ENCODE data around the gene C10orf90.

C10orf90 gene

GRCh38 chr10:126621846-126622245 is 48.6 kb downstream of the C10orf90 start:
- no peak overlapping the region for H3K27ac ChIP-seq (replicated peaks; ENCODE audit: low read length)
- no peaks in the 10 kb centered on the region for H3K79me1 ChIP-seq (ENCODE audit: low read depth, low read length)
- H3K27me3 ChIP-seq (ENCODE audit: control insufficient read depth in 3 of 3, insufficient read depth in 3 of 3, low read depth in 1 of 3, low read length in 3 of 3): no peaks in the 10 kb centered on the region
- H4K8ac ChIP-seq (ENCODE audit: low read depth, low read length): no peak overlapping the region
- WGBS, 2 donors (ENCODE audit: extremely low coverage in 2 of 2, insufficient read length in 2 of 2, insufficient replicate concordance in 1 of 2): no CpG with 5 or more reads among the region's 7 CpGs
- no peak overlapping the region for H2BK15ac ChIP-seq (ENCODE audit: low read length)
- no peaks in the 10 kb centered on the region for H3K4me1 ChIP-seq (ENCODE audit: control insufficient read depth in 2 of 2, insufficient read depth in 1 of 2, low read depth in 1 of 2, low read length in 2 of 2)
- H3K9ac ChIP-seq (ENCODE audit: low read depth, low read length, poor library complexity): no peak overlapping the region
- H3K4ac ChIP-seq (ENCODE audit: low read length): no peak overlapping the region
- no peak overlapping the region for H3K23ac ChIP-seq (ENCODE audit: low read depth, low read length, poor library complexity)
- no peaks in the 10 kb centered on the region for H3K36me3 ChIP-seq (replicated peaks in 1 of 2; ENCODE audit: control insufficient read depth in 2 of 2, insufficient read depth in 2 of 2, low read length in 2 of 2)
- H2BK12ac ChIP-seq (ENCODE audit: low read length): no peak overlapping the region
- H3K4me3 ChIP-seq (ENCODE audit: low read length in 2 of 2): no peak overlapping the region
- no peak overlapping the region for H2AK5ac ChIP-seq (ENCODE audit: low read depth, low read length)
- H3K4me2 ChIP-seq (ENCODE audit: insufficient read depth, low read length, poor library complexity, severe bottlenecking): no peak overlapping the region
- H3K18ac ChIP-seq (ENCODE audit: low read length): no peak overlapping the region
- no peak for DNase-seq (ENCODE audit: low spot score)
- H2BK5ac ChIP-seq (ENCODE audit: low read length): no peak overlapping the region
- H2BK120ac ChIP-seq (ENCODE audit: low read depth, low read length): no peak overlapping the region
- H3K14ac ChIP-seq (ENCODE audit: low read length): no peak overlapping the region
- H3K9me3 ChIP-seq (replicated peaks in 1 of 2; ENCODE audit: control insufficient read depth in 2 of 2, insufficient read depth in 1 of 2, low read depth in 1 of 2, low read length in 2 of 2): no peaks in the 10 kb centered on the region
- H4K91ac ChIP-seq (ENCODE audit: low read depth, low read length, poor library complexity): no peak overlapping the region
- H2AFZ ChIP-seq (ENCODE audit: low read length): no peak overlapping the region

- Histone ChIP-seq H4K8ac (ENCODE audit: low read depth, low read length) (no peak overlapping the region), H2BK120ac (ENCODE audit: low read depth, low read length) (no peak overlapping the region), H3K4ac (ENCODE audit: low read length) (no peak overlapping the region), H2AK5ac (ENCODE audit: low read depth, low read length) (no peak overlapping the region), H3K18ac (ENCODE audit: low read length) (no peak overlapping the region), H3K4me1 (ENCODE audit: control insufficient read depth in 2 of 2, insufficient read depth in 1 of 2, low read depth in 1 of 2, low read length in 2 of 2) (no peaks in the 10 kb centered on the region), H2BK5ac (ENCODE audit: low read length) (no peak overlapping the region), H3K14ac (ENCODE audit: low read length) (no peak overlapping the region), H3K9ac (ENCODE audit: low read depth, low read length, poor library complexity) (no peak overlapping the region), H2AFZ (ENCODE audit: low read length) (no peak overlapping the region), H3K4me3 (ENCODE audit: low read length in 2 of 2) (no peak overlapping the region), H3K9me3 (replicated peaks in 1 of 2; ENCODE audit: control insufficient read depth in 2 of 2, insufficient read depth in 1 of 2, low read depth in 1 of 2, low read length in 2 of 2) (no peaks in the 10 kb centered on the region), H4K91ac (ENCODE audit: low read depth, low read length, poor library complexity) (no peak overlapping the region), H3K79me1 (ENCODE audit: low read depth, low read length) (no peaks in the 10 kb centered on the region), H3K4me2 (ENCODE audit: insufficient read depth, low read length, poor library complexity, severe bottlenecking) (no peak overlapping the region), H2BK15ac (ENCODE audit: low read length) (no peak overlapping the region), H3K27me3 (ENCODE audit: control insufficient read depth in 3 of 3, insufficient read depth in 3 of 3, low read depth in 1 of 3, low read length in 3 of 3) (no peaks in the 10 kb centered on the region), H2BK12ac (ENCODE audit: low read length) (no peak overlapping the region), H3K27ac (replicated peaks; ENCODE audit: low read length) (no peak overlapping the region), H3K36me3 (replicated peaks in 1 of 2; ENCODE audit: control insufficient read depth in 2 of 2, insufficient read depth in 2 of 2, low read length in 2 of 2) (no peaks in the 10 kb centered on the region), H3K23ac (ENCODE audit: low read depth, low read length, poor library complexity) (no peak overlapping the region)
- no CpG with 5 or more reads among the region's 1 CpG for WGBS, 2 donors (ENCODE audit: extremely low coverage in 2 of 2, insufficient read length in 2 of 2, insufficient replicate concordance in 1 of 2)
- DNase-seq (ENCODE audit: low spot score): no peak
These were observed 52.0 kb downstream of the C10orf90 start for GRCh38 chr10:126618466-126618865.

- H3K36me3 ChIP-seq (replicated peaks in 1 of 2; ENCODE audit: control insufficient read depth in 2 of 2, insufficient read depth in 2 of 2, low read length in 2 of 2): no peaks in the 10 kb centered on the region
- no peak overlapping the region for H4K91ac ChIP-seq (ENCODE audit: low read depth, low read length, poor library complexity)
- DNase-seq (ENCODE audit: low spot score): no peak
- no peaks in the 10 kb centered on the region for H3K79me1 ChIP-seq (ENCODE audit: low read depth, low read length)
- no peak overlapping the region for H2BK15ac ChIP-seq (ENCODE audit: low read length)
- no peak overlapping the region for H3K4ac ChIP-seq (ENCODE audit: low read length)
- H3K14ac ChIP-seq (ENCODE audit: low read length): no peak overlapping the region
- H3K23ac ChIP-seq (ENCODE audit: low read depth, low read length, poor library complexity): no peak overlapping the region
- H2BK120ac ChIP-seq (ENCODE audit: low read depth, low read length): no peak overlapping the region
- no peak overlapping the region for H2AK5ac ChIP-seq (ENCODE audit: low read depth, low read length)
- H4K8ac ChIP-seq (ENCODE audit: low read depth, low read length): no peak overlapping the region
- no peaks in the 10 kb centered on the region for H3K27me3 ChIP-seq (ENCODE audit: control insufficient read depth in 3 of 3, insufficient read depth in 3 of 3, low read depth in 1 of 3, low read length in 3 of 3)
- H2BK5ac ChIP-seq (ENCODE audit: low read length): no peak overlapping the region
- H3K4me2 ChIP-seq (ENCODE audit: insufficient read depth, low read length, poor library complexity, severe bottlenecking): no peak overlapping the region
- H3K18ac ChIP-seq (ENCODE audit: low read length): no peak overlapping the region
- WGBS, 2 donors (ENCODE audit: extremely low coverage in 2 of 2, insufficient read length in 2 of 2, insufficient replicate concordance in 1 of 2): no CpG with 5 or more reads among the region's 3 CpGs
- no peak overlapping the region for H2BK12ac ChIP-seq (ENCODE audit: low read length)
- no peak overlapping the region for H2AFZ ChIP-seq (ENCODE audit: low read length)
- H3K4me1 ChIP-seq (ENCODE audit: control insufficient read depth in 2 of 2, insufficient read depth in 1 of 2, low read depth in 1 of 2, low read length in 2 of 2): no peaks in the 10 kb centered on the region
- H3K9me3 ChIP-seq (replicated peaks in 1 of 2; ENCODE audit: control insufficient read depth in 2 of 2, insufficient read depth in 1 of 2, low read depth in 1 of 2, low read length in 2 of 2): no peaks in the 10 kb centered on the region
- no peak overlapping the region for H3K27ac ChIP-seq (replicated peaks; ENCODE audit: low read length)
- no peak overlapping the region for H3K9ac ChIP-seq (ENCODE audit: low read depth, low read length, poor library complexity)
- no peak overlapping the region for H3K4me3 ChIP-seq (ENCODE audit: low read length in 2 of 2)
These were observed 52.8 kb downstream of the C10orf90 start for GRCh38 chr10:126617733-126618132.

GRCh38 chr10:126617208-126617607 is 53.3 kb downstream of the C10orf90 start:
- no peak overlapping the region for H2AK5ac ChIP-seq (ENCODE audit: low read depth, low read length)
- H3K4me2 ChIP-seq (ENCODE audit: insufficient read depth, low read length, poor library complexity, severe bottlenecking): no peak overlapping the region
- no peak overlapping the region for H4K8ac ChIP-seq (ENCODE audit: low read depth, low read length)
- no peak overlapping the region for H3K23ac ChIP-seq (ENCODE audit: low read depth, low read length, poor library complexity)
- no peak for DNase-seq (ENCODE audit: low spot score)
- no peaks in the 10 kb centered on the region for H3K79me1 ChIP-seq (ENCODE audit: low read depth, low read length)
- no peak overlapping the region for H4K91ac ChIP-seq (ENCODE audit: low read depth, low read length, poor library complexity)
- no peak overlapping the region for H2BK5ac ChIP-seq (ENCODE audit: low read length)
- WGBS, 2 donors (ENCODE audit: extremely low coverage in 2 of 2, insufficient read length in 2 of 2, insufficient replicate concordance in 1 of 2): no CpG with 5 or more reads among the region's 1 CpG
- H3K27ac ChIP-seq (replicated peaks; ENCODE audit: low read length): no peak overlapping the region
- no peak overlapping the region for H3K9ac ChIP-seq (ENCODE audit: low read depth, low read length, poor library complexity)
- no peak overlapping the region for H3K18ac ChIP-seq (ENCODE audit: low read length)
- no peak overlapping the region for H3K4ac ChIP-seq (ENCODE audit: low read length)
- H2AFZ ChIP-seq (ENCODE audit: low read length): no peak overlapping the region
- no peaks in the 10 kb centered on the region for H3K9me3 ChIP-seq (replicated peaks in 1 of 2; ENCODE audit: control insufficient read depth in 2 of 2, insufficient read depth in 1 of 2, low read depth in 1 of 2, low read length in 2 of 2)
- H2BK120ac ChIP-seq (ENCODE audit: low read depth, low read length): no peak overlapping the region
- H3K36me3 ChIP-seq (replicated peaks in 1 of 2; ENCODE audit: control insufficient read depth in 2 of 2, insufficient read depth in 2 of 2, low read length in 2 of 2): no peaks in the 10 kb centered on the region
- H2BK12ac ChIP-seq (ENCODE audit: low read length): no peak overlapping the region
- H3K14ac ChIP-seq (ENCODE audit: low read length): no peak overlapping the region
- H3K4me3 ChIP-seq (ENCODE audit: low read length in 2 of 2): no peak overlapping the region
- H3K27me3 ChIP-seq (ENCODE audit: control insufficient read depth in 3 of 3, insufficient read depth in 3 of 3, low read depth in 1 of 3, low read length in 3 of 3): no peaks in the 10 kb centered on the region
- no peak overlapping the region for H2BK15ac ChIP-seq (ENCODE audit: low read length)
- no peaks in the 10 kb centered on the region for H3K4me1 ChIP-seq (ENCODE audit: control insufficient read depth in 2 of 2, insufficient read depth in 1 of 2, low read depth in 1 of 2, low read length in 2 of 2)
